ENCODE data around the gene CATSPERD. TPM values are rescaled to one million over a fixed set of nuclear protein-coding genes. Genes with fewer than 3 reads are reported as not detected.

The CATSPERD gene
- total and polyA plus RNA-seq, 9 of the 15 experiments (the other 6 are each of a cell fraction or from before 2014, with no cell fraction given), result not detected

- TF ChIP-seq YY1 (IDR thresholded peaks at IDR 0.05; ENCODE audit: borderline replicate concordance in 1 of 3, control insufficient read depth in 1 of 3, extremely low read depth in 1 of 3, insufficient read depth in 3 of 3, insufficient read length in 1 of 3, insufficient replicate concordance in 2 of 3, low read depth in 1 of 3, low read length in 2 of 3), result peak; percentile 26 to 89 (median 84)
- TF ChIP-seq E2F6 (IDR thresholded peaks at IDR 0.05; ENCODE audit: borderline replicate concordance in 1 of 2, extremely low read depth in 1 of 2, insufficient read depth in 1 of 2, insufficient read length in 1 of 2, low read depth in 1 of 2, low read length in 1 of 2, poor library complexity in 1 of 2, severe bottlenecking in 1 of 2), result peak; percentile 26 to 63
- TF ChIP-seq POLR3A (IDR thresholded peaks at IDR 0.05; ENCODE audit: borderline replicate concordance, extremely low read depth, insufficient read depth, insufficient read length), result no peak
- no peak for TF ChIP-seq THRA (IDR thresholded peaks at IDR 0.05)
- TF ChIP-seq TSC22D4 (tag; IDR thresholded peaks at IDR 0.05), result no peak
- TF ChIP-seq ZFP30 (CRISPR knock-in tag; IDR thresholded peaks at IDR 0.05; ENCODE audit: borderline replicate concordance), result no peak
- no peak for TF ChIP-seq JUN (IDR thresholded peaks at IDR 0.05; ENCODE audit: borderline replicate concordance, low read depth, low read length)
- TF ChIP-seq JUN (CRISPR knock-in tag; IDR thresholded peaks at IDR 0.05; ENCODE audit: borderline replicate concordance), result no peak
- TF ChIP-seq KDM2B (CRISPR knock-in tag; IDR thresholded peaks at IDR 0.05), result no peak
- no peak for TF ChIP-seq ZBED1 (IDR thresholded peaks at IDR 0.05)
- TF ChIP-seq, protein P1, sequence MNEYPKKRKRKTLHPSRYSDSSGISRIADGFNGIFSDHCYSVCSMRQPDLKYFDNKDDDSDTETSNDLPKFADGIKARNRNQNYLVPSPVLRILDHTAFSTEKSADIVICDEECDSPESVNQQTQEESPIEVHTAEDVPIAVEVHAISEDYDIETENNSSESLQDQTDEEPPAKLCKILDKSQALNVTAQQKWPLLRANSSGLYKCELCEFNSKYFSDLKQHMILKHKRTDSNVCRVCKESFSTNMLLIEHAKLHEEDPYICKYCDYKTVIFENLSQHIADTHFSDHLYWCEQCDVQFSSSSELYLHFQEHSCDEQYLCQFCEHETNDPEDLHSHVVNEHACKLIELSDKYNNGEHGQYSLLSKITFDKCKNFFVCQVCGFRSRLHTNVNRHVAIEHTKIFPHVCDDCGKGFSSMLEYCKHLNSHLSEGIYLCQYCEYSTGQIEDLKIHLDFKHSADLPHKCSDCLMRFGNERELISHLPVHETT (CRISPR knock-in tag; conservative IDR thresholded peaks at IDR 0.05 in 1 of 2, IDR thresholded peaks at IDR 0.05 in 1 of 2), result peak in 1 of 2 experiments; percentile 94; a peak in 2 of 4 replicates
- TF ChIP-seq ZSCAN32 (CRISPR knock-in tag; IDR thresholded peaks at IDR 0.05), result no peak
- TF ChIP-seq, protein P2, sequence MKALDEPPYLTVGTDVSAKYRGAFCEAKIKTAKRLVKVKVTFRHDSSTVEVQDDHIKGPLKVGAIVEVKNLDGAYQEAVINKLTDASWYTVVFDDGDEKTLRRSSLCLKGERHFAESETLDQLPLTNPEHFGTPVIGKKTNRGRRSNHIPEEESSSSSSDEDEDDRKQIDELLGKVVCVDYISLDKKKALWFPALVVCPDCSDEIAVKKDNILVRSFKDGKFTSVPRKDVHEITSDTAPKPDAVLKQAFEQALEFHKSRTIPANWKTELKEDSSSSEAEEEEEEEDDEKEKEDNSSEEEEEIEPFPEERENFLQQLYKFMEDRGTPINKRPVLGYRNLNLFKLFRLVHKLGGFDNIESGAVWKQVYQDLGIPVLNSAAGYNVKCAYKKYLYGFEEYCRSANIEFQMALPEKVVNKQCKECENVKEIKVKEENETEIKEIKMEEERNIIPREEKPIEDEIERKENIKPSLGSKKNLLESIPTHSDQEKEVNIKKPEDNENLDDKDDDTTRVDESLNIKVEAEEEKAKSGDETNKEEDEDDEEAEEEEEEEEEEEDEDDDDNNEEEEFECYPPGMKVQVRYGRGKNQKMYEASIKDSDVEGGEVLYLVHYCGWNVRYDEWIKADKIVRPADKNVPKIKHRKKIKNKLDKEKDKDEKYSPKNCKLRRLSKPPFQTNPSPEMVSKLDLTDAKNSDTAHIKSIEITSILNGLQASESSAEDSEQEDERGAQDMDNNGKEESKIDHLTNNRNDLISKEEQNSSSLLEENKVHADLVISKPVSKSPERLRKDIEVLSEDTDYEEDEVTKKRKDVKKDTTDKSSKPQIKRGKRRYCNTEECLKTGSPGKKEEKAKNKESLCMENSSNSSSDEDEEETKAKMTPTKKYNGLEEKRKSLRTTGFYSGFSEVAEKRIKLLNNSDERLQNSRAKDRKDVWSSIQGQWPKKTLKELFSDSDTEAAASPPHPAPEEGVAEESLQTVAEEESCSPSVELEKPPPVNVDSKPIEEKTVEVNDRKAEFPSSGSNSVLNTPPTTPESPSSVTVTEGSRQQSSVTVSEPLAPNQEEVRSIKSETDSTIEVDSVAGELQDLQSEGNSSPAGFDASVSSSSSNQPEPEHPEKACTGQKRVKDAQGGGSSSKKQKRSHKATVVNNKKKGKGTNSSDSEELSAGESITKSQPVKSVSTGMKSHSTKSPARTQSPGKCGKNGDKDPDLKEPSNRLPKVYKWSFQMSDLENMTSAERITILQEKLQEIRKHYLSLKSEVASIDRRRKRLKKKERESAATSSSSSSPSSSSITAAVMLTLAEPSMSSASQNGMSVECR (CRISPR knock-in tag; IDR thresholded peaks at IDR 0.05), result peak; percentile 18; the same call in 1 of the 2 replicates
- TF ChIP-seq NR1H2 (CRISPR knock-in tag; IDR thresholded peaks at IDR 0.05), result no peak
Observed at GRCh38 chr19:5680437-5681368, 39.7 kb upstream of the CATSPERD start, which contains the start of the genes HSD11B1L and MICOS13 (continued).

Measured in K562 (cell line).